ENCODE data around the gene B3GALT5.

- TF ChIP-seq CTCF (IDR thresholded peaks at IDR 0.05), result no peak
- no peak for TF ChIP-seq POLR2A (IDR thresholded peaks at IDR 0.05)
Measured at GRCh38 chr21:39564200-39564599, 48.5 kb upstream of the B3GALT5 start.

Data from adrenal gland (tissue), 5 donors.